HEK293 (cell line): ENCODE data around the gene COPS2.

Experiments used
- CTCF ChIA-PET: fragments of 350-600 bp; formaldehyde crosslinking; extraction: SDS; loops from one replicate; lab custom pipeline; 2021; ENCODE audit warnings: antibody characterized with exemption; lab: Yijun Ruan, JAX
- POLR2A ChIA-PET: fragments of 300-600 bp; formaldehyde crosslinking; extraction: SDS; loops from one replicate; lab custom pipeline; 2020; ENCODE audit warnings: antibody characterized with exemption, inconsistent platforms; lab: Yijun Ruan, JAX
- H3K27ac ChIP-seq: fragments of 200-500 bp; sonication (Bioruptor generic); 2 replicates; pipeline ENCODE4 v1.5.1; 2014; ENCODE audit warnings: low read depth, low read length, control low read depth, inconsistent platforms; ENCODE audit errors: extremely low read depth
- H3K36me3 ChIP-seq, 2 experiments: fragments of 200-500 bp in 1 of 2; sonication (Bioruptor generic) in 1 of 2; 1 replicate in 1 of 2; 2 replicates in 1 of 2; pipeline ENCODE4 v1.5.1; 2014 to 2017; ENCODE audit warnings: inconsistent platforms in 2 of 2, low read length in 2 of 2; ENCODE audit not compliant: control insufficient read depth in 2 of 2, insufficient read depth in 1 of 2
- H3K4me1 ChIP-seq: fragments of 200-500 bp; sonication (Bioruptor generic); 2 replicates; pipeline ENCODE4 v1.5.1; 2014; ENCODE audit warnings: mild to moderate bottlenecking, low read length, inconsistent platforms; ENCODE audit not compliant: control insufficient read depth, insufficient read depth
- H3K4me3 ChIP-seq: 2 replicates; pipeline ENCODE4 v1.5.1; 2011; ENCODE audit warnings: low read depth, mild to moderate bottlenecking, control low read depth, low read length, moderate library complexity
- H3K9me3 ChIP-seq: fragments of 200-500 bp; sonication (Bioruptor generic); 2 replicates; pipeline ENCODE4 v1.5.1; 2014; ENCODE audit warnings: low read depth, low read length, inconsistent platforms; ENCODE audit not compliant: control insufficient read depth, insufficient read depth
- BCL6B ChIP-seq: fragments of 450-650 bp; formaldehyde crosslinking; IDR thresholded peaks from 2 replicates; pipeline ENCODE4 v1.5.1; 2017; ENCODE audit warnings: missing biosample characterization, missing genetic modification characterization
- HOXA7 ChIP-seq: sonication (generic); formaldehyde crosslinking; IDR thresholded peaks from 2 replicates; pipeline ENCODE4 v1.8.1; 2022; ENCODE audit warnings: missing genetic modification reagents, borderline replicate concordance
- MYNN ChIP-seq: fragments of 450-650 bp; formaldehyde crosslinking; IDR thresholded peaks from 2 replicates; pipeline ENCODE4 v1.5.1; 2016; ENCODE audit warnings: missing biosample characterization, missing genetic modification characterization, borderline replicate concordance
- SALL2 ChIP-seq: fragments of 450-650 bp; formaldehyde crosslinking; IDR thresholded peaks from 2 replicates; pipeline ENCODE4 v1.5.0; 2017; ENCODE audit warnings: missing biosample characterization, mild to moderate bottlenecking, missing genetic modification characterization, borderline replicate concordance
- YY2 ChIP-seq: fragments of 450-650 bp; formaldehyde crosslinking; IDR thresholded peaks from 2 replicates; pipeline ENCODE4 v1.5.1; 2016; ENCODE audit warnings: missing biosample characterization, missing genetic modification characterization
- ZFHX2 ChIP-seq: fragments of 450-650 bp; formaldehyde crosslinking; conservative IDR thresholded peaks from 2 replicates; pipeline ENCODE4 v1.5.1; 2016; ENCODE audit warnings: missing biosample characterization, missing genetic modification characterization
- ZNF211 ChIP-seq: fragments of 450-650 bp; formaldehyde crosslinking; IDR thresholded peaks from 2 replicates; pipeline ENCODE4 v1.5.1; 2016; ENCODE audit warnings: low read depth, missing biosample characterization, missing genetic modification characterization
- ZNF23 ChIP-seq: fragments of 450-650 bp; formaldehyde crosslinking; IDR thresholded peaks from 2 replicates; pipeline ENCODE4 v1.5.1; 2016; ENCODE audit warnings: missing biosample characterization, missing genetic modification characterization, borderline replicate concordance
- ZNF354C ChIP-seq: fragments of 450-650 bp; formaldehyde crosslinking; IDR thresholded peaks from 2 replicates; pipeline ENCODE4 v1.5.1; 2016; ENCODE audit warnings: missing biosample characterization, missing genetic modification characterization, low read depth, borderline replicate concordance
- ZNF473 ChIP-seq: fragments of 450-650 bp; formaldehyde crosslinking; IDR thresholded peaks from 2 replicates; pipeline ENCODE4 v1.5.1; 2017; ENCODE audit warnings: missing biosample characterization, missing genetic modification characterization
- ZNF521 ChIP-seq: fragments of 450-650 bp; formaldehyde crosslinking; IDR thresholded peaks from 2 replicates; pipeline ENCODE4 v1.5.1; 2017; ENCODE audit warnings: missing biosample characterization, mild to moderate bottlenecking, missing genetic modification characterization
- ZNF560 ChIP-seq: fragments of 450-650 bp; formaldehyde crosslinking; IDR thresholded peaks from 2 replicates; pipeline ENCODE4 v1.5.1; 2017; ENCODE audit warnings: missing biosample characterization, missing genetic modification characterization, borderline replicate concordance
- ZNF600 ChIP-seq: fragments of 450-650 bp; formaldehyde crosslinking; IDR thresholded peaks from 2 replicates; pipeline ENCODE4 v1.5.1; 2016; ENCODE audit warnings: missing biosample characterization, missing genetic modification characterization
- ZNF629 ChIP-seq: fragments of 450-650 bp; formaldehyde crosslinking; IDR thresholded peaks from 2 replicates; pipeline ENCODE4 v1.5.1; 2017; ENCODE audit warnings: missing biosample characterization, missing genetic modification characterization
- ZNF701 ChIP-seq: fragments of 450-650 bp; formaldehyde crosslinking; IDR thresholded peaks from 2 replicates; pipeline ENCODE4 v1.5.1; 2016; ENCODE audit warnings: missing biosample characterization, missing genetic modification characterization
- ZNF704 ChIP-seq: fragments of 450-650 bp; formaldehyde crosslinking; IDR thresholded peaks from 2 replicates; pipeline ENCODE4 v1.5.1; 2016; ENCODE audit warnings: missing biosample characterization, missing genetic modification characterization
- ZNF707 ChIP-seq: fragments of 450-650 bp; formaldehyde crosslinking; IDR thresholded peaks from 2 replicates; pipeline ENCODE4 v1.5.1; 2016; ENCODE audit warnings: missing biosample characterization, missing genetic modification characterization
- TF ChIP-seq, protein P1 (sequence below): fragments of 450-650 bp; formaldehyde crosslinking; optimal IDR thresholded peaks from 2 replicates; pipeline ENCODE3; 2016; ENCODE audit warnings: missing biosample characterization, mild to moderate bottlenecking, missing genetic modification characterization

The COPS2 gene

DNA sequence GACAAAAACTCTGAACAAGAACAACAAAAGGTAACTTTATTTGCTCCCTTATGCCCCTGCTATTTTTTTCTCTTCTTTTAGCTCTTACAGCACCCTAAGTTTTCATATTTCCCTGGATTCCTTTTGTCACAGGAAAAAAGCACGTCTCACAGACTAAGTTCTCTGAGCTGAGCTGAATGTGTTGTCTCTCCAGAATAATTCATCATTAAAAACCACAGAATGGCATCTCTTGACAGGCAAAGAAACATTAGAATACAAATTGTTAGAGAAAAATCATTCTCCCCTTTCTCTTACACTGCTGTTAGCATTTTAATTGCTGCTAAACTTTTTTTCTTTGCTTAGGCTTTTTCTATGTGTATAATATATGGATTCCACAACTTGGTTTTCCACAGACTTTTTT lies 60.5 kb downstream of the COPS2 start (continued):
- TF ChIP-seq, protein P1, sequence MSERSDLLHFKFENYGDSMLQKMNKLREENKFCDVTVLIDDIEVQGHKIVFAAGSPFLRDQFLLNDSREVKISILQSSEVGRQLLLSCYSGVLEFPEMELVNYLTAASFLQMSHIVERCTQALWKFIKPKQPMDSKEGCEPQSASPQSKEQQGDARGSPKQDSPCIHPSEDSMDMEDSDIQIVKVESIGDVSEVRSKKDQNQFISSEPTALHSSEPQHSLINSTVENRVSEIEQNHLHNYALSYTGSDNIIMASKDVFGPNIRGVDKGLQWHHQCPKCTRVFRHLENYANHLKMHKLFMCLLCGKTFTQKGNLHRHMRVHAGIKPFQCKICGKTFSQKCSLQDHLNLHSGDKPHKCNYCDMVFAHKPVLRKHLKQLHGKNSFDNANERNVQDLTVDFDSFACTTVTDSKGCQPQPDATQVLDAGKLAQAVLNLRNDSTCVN (tag by site-specific recombination): no peak
- no peak for TF ChIP-seq ZNF707 (tag by site-specific recombination)
- no peak for TF ChIP-seq ZNF629
- no peak for TF ChIP-seq ZFHX2
- no peak for TF ChIP-seq ZNF521
- TF ChIP-seq SALL2: no peak
- TF ChIP-seq ZNF701: no peak

DNA sequence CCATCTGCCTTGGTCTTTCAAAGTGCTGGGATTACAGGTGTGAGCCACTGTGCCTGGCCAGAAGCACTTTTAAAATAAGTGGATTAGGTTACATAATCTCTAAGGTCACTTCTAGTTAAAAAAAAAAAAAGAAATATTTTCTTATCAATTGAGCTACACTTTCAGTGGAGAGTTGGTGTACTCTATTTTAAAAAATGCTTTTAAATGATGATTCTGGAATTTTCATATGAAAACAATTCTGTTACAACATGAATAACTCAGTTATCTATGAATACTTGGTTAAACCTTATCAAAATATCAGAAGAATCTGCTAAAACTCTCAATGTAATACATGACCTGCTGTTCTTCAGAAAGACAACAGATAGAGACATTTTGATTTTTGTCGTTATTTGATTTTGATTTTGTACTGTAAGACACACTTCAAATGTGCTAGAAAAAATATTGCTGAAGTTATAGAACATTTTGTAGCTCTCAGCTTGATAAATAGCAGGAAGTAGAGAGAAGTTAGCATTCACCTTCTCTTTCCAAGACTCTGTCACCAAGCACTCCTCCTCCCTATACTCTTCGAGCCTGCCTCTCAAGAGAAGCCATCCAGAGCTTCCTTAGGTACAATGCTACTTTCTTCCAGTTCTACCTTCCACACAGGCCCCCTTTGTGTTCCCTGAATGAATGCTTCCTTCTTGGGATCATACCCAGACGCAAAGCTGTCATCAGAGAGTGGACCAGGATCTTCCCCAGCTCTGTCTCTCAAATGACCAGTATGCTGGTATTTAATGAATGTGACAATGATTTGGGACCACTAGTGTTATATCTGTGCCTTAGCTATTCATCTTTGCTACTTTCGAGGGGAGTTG lies 61.9 kb downstream of the COPS2 start:
- Histone ChIP-seq H3K4me3 (no peak overlapping the region), H3K4me1 (no peaks in the 10 kb centered on the region), H3K36me3 (no peaks in the 10 kb centered on the region), H3K9me3 (no peaks in the 10 kb centered on the region), H3K27ac (no peak overlapping the region)
- ChIA-PET CTCF (interaction anchor here (0.5 kb wide), 1 partner anchor 957 kb away, joined by 3 read pairs; no protein-coding TSS in a partner anchor), POLR2A (no interaction called here)
- TF ChIP-seq ZNF704 (tag by site-specific recombination) (no peak), ZNF211 (no peak), ZNF600 (no peak), ZNF23 (tag by site-specific recombination) (no peak)
- TF ChIP-seq, all 188 proteins: peak for 0

GRCh38 chr15:49088996-49089395 lies 66.4 kb downstream of the COPS2 start:
- 0 out of 2 replicates have a peak, but pooled peaks cover 3% of the 10 kb centered on the region for H3K4me1 ChIP-seq
- CTCF ChIA-PET: interaction anchor here (0.6 kb wide), 1 partner anchor 182 kb away, joined by 3 read pairs; no protein-coding TSS in a partner anchor
- no peak overlapping the region for H3K4me3 ChIP-seq
- no peak overlapping the region for H3K27ac ChIP-seq
- TF ChIP-seq ZNF560 (tag by site-specific recombination): no peak
- no peak for TF ChIP-seq ZNF473
- TF ChIP-seq ZNF354C (tag by site-specific recombination): no peak
- TF ChIP-seq YY2: no peak
- TF ChIP-seq HOXA7 (CRISPR knock-in tag): no peak
- no peak for TF ChIP-seq MYNN (tag by site-specific recombination)
- TF ChIP-seq ZFHX2: no peak
- TF ChIP-seq BCL6B (tag by site-specific recombination): no peak
- TF ChIP-seq, all 188 proteins: peak for 0
- H3K9me3 ChIP-seq: no peaks in the 10 kb centered on the region
- POLR2A ChIA-PET: no interaction called here
- H3K36me3 ChIP-seq: no peaks in the 10 kb centered on the region
